Activated CD4-positive, alpha-beta memory T cell treated with anti-CD3 and anti-CD28 coated beads, Interleukin-2, amount 10 ng/mL, durations not matched to agents 7 days and 5 days (primary cell): ENCODE measurements around the gene RPS6KA5. TPM values are rescaled to one million over a fixed set of nuclear protein-coding genes. Genes with fewer than 3 reads are reported as not detected.
A peak's percentile ranks its signal among the peaks of the same experiment; 100 is the strongest.

Experiments
- CTCF ChIA-PET: fragments of 350-600 bp; sonication (Branson Sonifier 250); formaldehyde crosslinking; loops from one replicate; lab custom pipeline; 2021; ENCODE audit warnings: antibody characterized with exemption, inconsistent platforms; lab: Charles Lee
- POLR2A ChIA-PET: fragments of 350-600 bp; sonication (Branson Sonifier 250); formaldehyde crosslinking; loops from one replicate; lab custom pipeline; 2021; ENCODE audit warnings: antibody characterized with exemption; lab: Charles Lee
- DNase-seq: peaks from one replicate; pipeline ENCODE4 v3.0.0-alpha.2; 2020
- H3K27ac Mint-ChIP-seq: one replicate; pipeline ENCODE4 v1.8.0; 2021; ENCODE audit warnings: mild to moderate bottlenecking, mixed read lengths
- H3K27me3 Mint-ChIP-seq: one replicate; pipeline ENCODE4 v1.8.0; 2021; ENCODE audit warnings: mixed read lengths
- H3K36me3 Mint-ChIP-seq: one replicate; pipeline ENCODE4 v1.8.0; 2021; ENCODE audit warnings: low read depth, mixed read lengths
- H3K4me1 Mint-ChIP-seq: one replicate; pipeline ENCODE4 v1.8.0; 2021; ENCODE audit warnings: mixed read lengths
- H3K4me3 Mint-ChIP-seq: one replicate; pipeline ENCODE4 v1.8.0; 2021; ENCODE audit warnings: mild to moderate bottlenecking, mixed read lengths
- H3K9me3 Mint-ChIP-seq: one replicate; pipeline ENCODE4 v1.8.0; 2021; ENCODE audit warnings: mixed read lengths
- total RNA-seq, 2 experiments: library from RNA; stranded (reverse); gene quantifications; one replicate each; pipeline ENCODE4 v1.2.3, GENCODE V29; 2021

Gene RPS6KA5
- total RNA-seq, 2 experiments from 2014 or later, result 44.5 to 49.9 TPM

DNA sequence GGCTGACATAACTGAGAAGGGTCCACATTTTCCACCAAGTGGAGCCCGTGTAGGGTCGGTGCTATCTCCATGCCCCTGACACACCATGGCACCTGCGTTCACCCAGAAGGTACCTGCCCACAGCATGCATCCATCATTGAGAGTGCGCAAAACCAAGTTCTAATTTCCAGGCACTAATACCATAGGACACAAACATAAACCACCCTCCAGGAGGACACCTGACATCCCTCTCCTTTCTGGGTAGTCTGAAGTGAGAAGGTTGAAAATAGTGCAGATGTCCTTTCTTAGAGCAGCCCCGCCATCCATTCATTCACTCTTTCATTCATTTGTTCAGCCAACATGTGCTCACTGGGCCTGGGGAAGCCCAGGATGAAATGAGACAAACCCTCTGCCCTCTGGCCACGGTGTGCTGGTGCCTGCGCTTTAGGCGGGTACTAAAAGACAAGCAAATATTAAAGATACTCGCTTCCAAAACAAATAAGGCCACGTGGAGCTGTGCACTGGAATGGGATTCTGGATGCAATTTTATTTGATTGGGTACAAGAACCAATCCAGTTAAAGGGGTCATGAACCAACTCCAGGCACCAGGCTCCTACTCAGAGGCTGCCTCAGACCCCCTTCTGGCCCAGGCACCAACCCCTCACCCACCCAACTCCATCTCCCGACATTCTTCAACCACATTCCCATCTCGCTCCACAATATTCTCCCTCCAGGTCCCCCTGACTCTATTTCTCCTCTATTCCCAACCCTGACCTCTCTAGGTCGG, 245.5 kb downstream of the RPS6KA5 start:
- ChIA-PET CTCF (interaction anchor here (1.6 kb wide), 1 partner anchor 14 kb away, joined by 9 read pairs; no protein-coding TSS in a partner anchor), POLR2A (interaction anchor here (0.8 kb wide), 1 partner anchor 14 kb away, joined by 3 read pairs; no protein-coding TSS in a partner anchor)
- peaks cover 7% of the 10 kb centered on the region for H3K4me1 Mint-ChIP-seq
- no peak for DNase-seq
- no peak overlapping the region for H3K27ac Mint-ChIP-seq
- H3K4me3 Mint-ChIP-seq, result peak overlapping the region; percentile 67
- peaks cover 23% of the 10 kb centered on the region for H3K27me3 Mint-ChIP-seq
- no peaks in the 10 kb centered on the region for H3K36me3 Mint-ChIP-seq
- no peaks in the 10 kb centered on the region for H3K9me3 Mint-ChIP-seq

- Mint-ChIP-seq H3K36me3 (no peaks in the 10 kb centered on the region), H3K4me3 (no peak overlapping the region), H3K27me3 (peaks cover 23% of the 10 kb centered on the region), H3K9me3 (no peaks in the 10 kb centered on the region), H3K27ac (no peak overlapping the region), H3K4me1 (peaks cover 6% of the 10 kb centered on the region)
- ChIA-PET CTCF (no interaction called here), POLR2A (interaction anchor here (0.7 kb wide), 1 partner anchor 8 kb away, joined by 3 read pairs; no protein-coding TSS in a partner anchor)
- DNase-seq, result no peak
Measured at GRCh38 chr14:90813442-90813841, 247.0 kb downstream of the RPS6KA5 start.

GRCh38 chr14:90812109-90812508, 248.3 kb downstream of the RPS6KA5 start:
- H3K36me3 Mint-ChIP-seq, result no peaks in the 10 kb centered on the region
- CTCF ChIA-PET, result interaction anchor here (0.8 kb wide), 1 partner anchor 53 kb away, joined by 3 read pairs; no protein-coding TSS in a partner anchor
- H3K27me3 Mint-ChIP-seq, result peaks cover 13% of the 10 kb centered on the region

DNA sequence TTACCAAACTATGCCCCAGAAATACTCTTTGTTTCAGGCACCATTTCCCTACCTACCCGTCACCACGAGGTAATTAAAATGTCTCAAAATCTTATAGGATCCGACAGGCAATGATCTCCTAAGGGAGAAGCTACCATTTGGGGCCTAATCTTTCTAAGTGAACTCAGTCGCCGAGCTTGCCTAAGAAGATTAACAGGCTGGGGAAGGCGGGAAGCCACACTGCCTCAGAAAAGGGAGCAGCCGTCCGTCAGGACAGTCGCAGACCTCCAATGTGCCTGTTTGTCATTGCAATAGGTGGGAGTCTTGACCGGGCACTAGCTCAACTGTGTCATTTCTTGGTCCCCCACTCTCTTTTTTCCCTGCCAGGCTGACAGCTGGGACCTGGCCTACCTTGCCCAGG, 248.8 kb downstream of the RPS6KA5 start:
- DNase-seq, result no peak
- Mint-ChIP-seq H3K27ac (no peak overlapping the region), H3K9me3 (no peaks in the 10 kb centered on the region), H3K36me3 (no peaks in the 10 kb centered on the region), H3K4me3 (no peak overlapping the region), H3K27me3 (peaks cover 12% of the 10 kb centered on the region), H3K4me1 (peaks cover 6% of the 10 kb centered on the region)
- ChIA-PET CTCF (interaction anchor here (0.8 kb wide), 1 partner anchor 53 kb away, joined by 3 read pairs; no protein-coding TSS in a partner anchor), POLR2A (no interaction called here)

More at GRCh38 chr14:90812109-90812508, 248.3 kb downstream of the RPS6KA5 start:
- no peak for DNase-seq
- H3K4me1 Mint-ChIP-seq, result peaks cover 6% of the 10 kb centered on the region
- H3K4me3 Mint-ChIP-seq, result no peak overlapping the region
- H3K27ac Mint-ChIP-seq, result no peak overlapping the region
- POLR2A ChIA-PET, result no interaction called here
- H3K9me3 Mint-ChIP-seq, result no peaks in the 10 kb centered on the region

GRCh38 chr14:90810806-90811205, 249.6 kb downstream of the RPS6KA5 start:
- Mint-ChIP-seq H3K36me3 (no peaks in the 10 kb centered on the region), H3K9me3 (no peaks in the 10 kb centered on the region), H3K27ac (no peak overlapping the region), H3K27me3 (peaks cover 12% of the 10 kb centered on the region), H3K4me3 (no peak overlapping the region), H3K4me1 (peaks cover 6% of the 10 kb centered on the region)
- CTCF ChIA-PET, result no interaction called here
- no peak for DNase-seq
- POLR2A ChIA-PET, result no interaction called here

DNA sequence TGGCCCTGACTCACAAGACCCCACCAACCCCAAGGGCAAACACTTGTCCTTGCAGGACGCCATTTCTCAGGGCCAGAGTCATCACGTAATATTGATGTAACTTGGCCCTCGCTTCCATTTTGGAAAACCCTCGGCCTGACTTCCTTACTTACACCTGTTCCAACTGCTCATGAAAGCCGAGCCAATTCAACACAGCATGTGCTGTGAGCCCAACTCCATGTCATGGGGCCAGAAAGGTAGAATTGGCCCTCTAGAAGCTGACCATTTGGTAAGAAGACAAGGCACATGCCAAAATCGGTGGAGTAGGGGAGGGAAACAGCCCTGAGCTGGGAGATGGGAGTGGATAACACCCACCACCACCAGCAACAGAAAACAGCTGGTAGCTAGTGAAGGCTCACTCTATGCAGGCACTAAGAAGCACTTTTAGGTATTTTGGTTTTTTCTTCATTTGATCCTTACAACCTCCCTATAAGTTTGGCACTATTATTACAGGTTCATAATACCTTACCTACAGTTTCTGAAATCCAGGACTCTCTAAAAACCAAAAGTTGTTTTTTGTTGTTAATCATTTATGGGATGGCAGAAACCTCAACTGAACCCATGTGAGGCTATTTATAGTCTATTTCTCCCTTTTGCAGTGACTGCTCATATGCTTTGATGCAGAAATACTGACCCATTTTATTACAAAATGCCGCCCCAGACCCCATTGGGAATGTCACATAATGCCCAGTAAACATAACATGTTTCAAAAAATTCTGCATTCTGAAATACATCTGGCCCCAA, 250.7 kb downstream of the RPS6KA5 start:
- no peaks in the 10 kb centered on the region for H3K9me3 Mint-ChIP-seq
- H3K4me1 Mint-ChIP-seq, result peaks cover 2% of the 10 kb centered on the region
- ChIA-PET POLR2A (interaction anchor here (1.2 kb wide), 1 partner anchor 10 kb away, joined by 3 read pairs; no protein-coding TSS in a partner anchor), CTCF (no interaction called here)
- no peak overlapping the region for H3K27ac Mint-ChIP-seq
- no peak overlapping the region for H3K4me3 Mint-ChIP-seq
- H3K27me3 Mint-ChIP-seq, result peaks cover 4% of the 10 kb centered on the region
- H3K36me3 Mint-ChIP-seq, result no peaks in the 10 kb centered on the region
- DNase-seq, result no peak

GRCh38 chr14:90808759-90809529, 251.5 kb downstream of the RPS6KA5 start:
- H3K4me1 Mint-ChIP-seq, result no peaks in the 10 kb centered on the region
- H3K9me3 Mint-ChIP-seq, result no peaks in the 10 kb centered on the region
- H3K27ac Mint-ChIP-seq, result no peak overlapping the region
- no peaks in the 10 kb centered on the region for H3K36me3 Mint-ChIP-seq
- H3K27me3 Mint-ChIP-seq, result no peaks in the 10 kb centered on the region
- POLR2A ChIA-PET, result interaction anchor here (1.2 kb wide), 1 partner anchor 11 kb away, joined by 3 read pairs; no protein-coding TSS in a partner anchor
- no peak overlapping the region for H3K4me3 Mint-ChIP-seq
- no peak for DNase-seq
- CTCF ChIA-PET, result no interaction called here

GRCh38 chr14:90807060-90807459, 253.4 kb downstream of the RPS6KA5 start:
- no peak overlapping the region for H3K4me3 Mint-ChIP-seq
- H3K27ac Mint-ChIP-seq, result no peak overlapping the region
- CTCF ChIA-PET, result no interaction called here

GRCh38 chr14:90805662-90806540, 254.5 kb downstream of the RPS6KA5 start:
- CTCF ChIA-PET, result no interaction called here

More at GRCh38 chr14:90807060-90807459, 253.4 kb downstream of the RPS6KA5 start:
- H3K36me3 Mint-ChIP-seq, result no peaks in the 10 kb centered on the region
- H3K9me3 Mint-ChIP-seq, result no peaks in the 10 kb centered on the region
- DNase-seq, result no peak
- peaks cover 10% of the 10 kb centered on the region for H3K4me1 Mint-ChIP-seq
- POLR2A ChIA-PET, result no interaction called here
- H3K27me3 Mint-ChIP-seq, result no peaks in the 10 kb centered on the region

DNA sequence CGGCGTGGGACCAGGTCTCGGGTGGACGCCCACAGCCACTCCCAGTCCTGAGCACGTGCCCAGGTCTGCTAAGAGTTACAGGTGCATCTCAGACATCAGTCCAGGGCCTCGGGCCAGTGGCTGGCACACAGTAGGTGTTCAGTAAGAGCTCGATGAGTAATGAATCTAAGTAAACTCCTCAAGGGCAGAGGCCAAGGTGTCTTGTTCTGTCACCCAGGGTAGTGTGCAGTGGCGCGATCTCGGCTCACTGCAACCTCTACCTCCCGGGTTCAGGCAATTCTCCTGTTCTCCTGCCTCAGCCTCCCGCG, 255.4 kb downstream of the RPS6KA5 start:
- POLR2A ChIA-PET, result no interaction called here
- H3K4me3 Mint-ChIP-seq, result no peak overlapping the region
- H3K27ac Mint-ChIP-seq, result no peak overlapping the region
- CTCF ChIA-PET, result no interaction called here
- peaks cover 26% of the 10 kb centered on the region for H3K4me1 Mint-ChIP-seq
- no peaks in the 10 kb centered on the region for H3K27me3 Mint-ChIP-seq
- H3K36me3 Mint-ChIP-seq, result no peaks in the 10 kb centered on the region
- DNase-seq, result no peak
- no peaks in the 10 kb centered on the region for H3K9me3 Mint-ChIP-seq

More at GRCh38 chr14:90805662-90806540, 254.5 kb downstream of the RPS6KA5 start:
- no peaks in the 10 kb centered on the region for H3K9me3 Mint-ChIP-seq
- DNase-seq, result no peak
- no peak overlapping the region for H3K27ac Mint-ChIP-seq
- H3K36me3 Mint-ChIP-seq, result no peaks in the 10 kb centered on the region
- H3K4me1 Mint-ChIP-seq, result peaks cover 20% of the 10 kb centered on the region
- H3K4me3 Mint-ChIP-seq, result no peak overlapping the region
- POLR2A ChIA-PET, result no interaction called here
- no peaks in the 10 kb centered on the region for H3K27me3 Mint-ChIP-seq

GRCh38 chr14:90804292-90805083, 256.0 kb downstream of the RPS6KA5 start:
- Mint-ChIP-seq H3K27ac (no peak overlapping the region), H3K27me3 (no peaks in the 10 kb centered on the region), H3K4me1 (peaks cover 27% of the 10 kb centered on the region), H3K9me3 (no peaks in the 10 kb centered on the region), H3K4me3 (no peak overlapping the region), H3K36me3 (no peaks in the 10 kb centered on the region)
- ChIA-PET CTCF (interaction anchor here (2.0 kb wide), 1 partner anchor 46 kb away, joined by 9 read pairs; no protein-coding TSS in a partner anchor), POLR2A (no interaction called here)
- no peak for DNase-seq
